HepG2 (cell line): ENCODE data around the gene VEGFB. TPM values are rescaled to one million over a fixed set of nuclear protein-coding genes. Genes with fewer than 3 reads are reported as not detected.
A peak's percentile ranks its signal among the peaks of the same experiment; 100 is the strongest.

ENCODE experiments used
- E2F1 ChIP-seq: sonication (generic); formaldehyde crosslinking; IDR thresholded peaks from 2 replicates; pipeline ENCODE4 v1.5.0; 2020; ENCODE audit warnings: missing genetic modification reagents
- ELF4 ChIP-seq: sonication (generic); formaldehyde crosslinking; IDR thresholded peaks from 2 replicates; pipeline ENCODE4 v1.5.0; 2020; ENCODE audit warnings: missing genetic modification reagents, mild to moderate bottlenecking, moderate library complexity, borderline replicate concordance
- GABPA ChIP-seq, 2 experiments: IDR thresholded peaks; 2 replicates each; pipeline ENCODE4 v1.6.1; 2011 to 2016; ENCODE audit warnings: low read depth in 2 of 2, low read length in 1 of 2, missing biosample characterization in 1 of 2, missing genetic modification characterization in 1 of 2
- HMG20B ChIP-seq: conservative IDR thresholded peaks from 2 replicates; pipeline ENCODE4 v1.6.1; 2016; ENCODE audit warnings: missing genetic modification reagents, missing compliant biosample characterization
- HNRNPL ChIP-seq: fragments of 200-400 bp; formaldehyde crosslinking; IDR thresholded peaks from 2 replicates; pipeline ENCODE4 v1.6.1; 2017; ENCODE audit warnings: mild to moderate bottlenecking, low read depth, low read length
- HOXD1 ChIP-seq: sonication (generic); formaldehyde crosslinking; IDR thresholded peaks from 2 replicates; pipeline ENCODE4 v1.5.0; 2020; ENCODE audit warnings: missing genetic modification reagents
- KDM2A ChIP-seq: sonication (generic); formaldehyde crosslinking; IDR thresholded peaks from 2 replicates; pipeline ENCODE4 v1.4.0; 2020; ENCODE audit warnings: low read depth, missing genetic modification reagents, borderline replicate concordance
- KLF9 ChIP-seq: IDR thresholded peaks from 2 replicates; pipeline ENCODE4 v1.6.1; 2016; ENCODE audit warnings: low read depth
- NAIF1 ChIP-seq: sonication (generic); formaldehyde crosslinking; IDR thresholded peaks from 2 replicates; pipeline ENCODE4 v1.5.0; 2020; ENCODE audit warnings: mild to moderate bottlenecking, missing genetic modification reagents, borderline replicate concordance
- PBX3 ChIP-seq: sonication (generic); formaldehyde crosslinking; IDR thresholded peaks from 2 replicates; pipeline ENCODE4 v1.8.1; 2023; ENCODE audit warnings: missing genetic modification reagents, inconsistent platforms, borderline replicate concordance
- RBM39 ChIP-seq: fragments of 200-400 bp; formaldehyde crosslinking; IDR thresholded peaks from one replicate; pipeline ENCODE4 v1.6.1; 2018; ENCODE audit warnings: antibody characterized with exemption, mild to moderate bottlenecking, low read depth, low read length; ENCODE audit not compliant: poor library complexity, severe bottlenecking
- RORA ChIP-seq: sonication (generic); formaldehyde crosslinking; IDR thresholded peaks from 2 replicates; pipeline ENCODE4 v1.5.0; 2020; ENCODE audit warnings: mild to moderate bottlenecking, missing genetic modification reagents, moderate library complexity
- TAF1 ChIP-seq: sonication (generic); formaldehyde crosslinking; IDR thresholded peaks from 2 replicates; pipeline ENCODE4 v1.4.0; 2020; ENCODE audit warnings: missing genetic modification reagents
- TARDBP ChIP-seq: sonication (generic); formaldehyde crosslinking; IDR thresholded peaks from 2 replicates; pipeline ENCODE4 v1.8.0; 2022; ENCODE audit warnings: mild to moderate bottlenecking, missing genetic modification reagents
- TBX2 ChIP-seq: sonication (generic); formaldehyde crosslinking; IDR thresholded peaks from 2 replicates; pipeline ENCODE4 v1.5.0; 2020; ENCODE audit warnings: missing genetic modification reagents, mild to moderate bottlenecking, borderline replicate concordance
- ZNF530 ChIP-seq: sonication (generic); formaldehyde crosslinking; IDR thresholded peaks from 2 replicates; pipeline ENCODE4 v1.5.0; 2020; ENCODE audit warnings: low read depth, mild to moderate bottlenecking, missing genetic modification reagents
- ZNF576 ChIP-seq: sonication (generic); formaldehyde crosslinking; IDR thresholded peaks from 2 replicates; pipeline ENCODE4 v1.4.0; 2020; ENCODE audit warnings: mild to moderate bottlenecking, missing genetic modification reagents
- ZNF7 ChIP-seq: IDR thresholded peaks from 2 replicates; pipeline ENCODE4 v1.6.1; 2016; ENCODE audit warnings: missing biosample characterization, missing genetic modification reagents
- polyA plus RNA-seq, 8 experiments: library from polyadenylated mRNA; depleted of rRNA in 3 of 8; stranded (reverse) in 7 of 8; unstranded in 1 of 8; fragments of >200 nt; fragmentation: Illumina TruSeq in 4 of 8; extraction: Trizol in 4 of 8; gene quantifications; 2 replicates each; pipeline versions ENCODE4 v1.2.1 to v1.2.3, GENCODE V29; 2011 to 2016; ENCODE audit warnings: low read depth in 4 of 8, missing spikeins in 1 of 8, mixed read lengths in 1 of 8; ENCODE audit not compliant: insufficient read depth in 1 of 8
- total RNA-seq, 5 experiments: library from RNA; depleted of rRNA; stranded (reverse); fragments of >200 nt; fragmentation: Illumina TruSeq; extraction: Trizol; gene quantifications; 2 replicates each; pipeline ENCODE4 v1.2.3, GENCODE V29; 2016; ENCODE audit warnings: low read depth in 1 of 5
- TF ChIP-seq, protein P1 (sequence below): sonication (generic); formaldehyde crosslinking; IDR thresholded peaks from 2 replicates; pipeline ENCODE4 v1.5.0; 2020; ENCODE audit warnings: missing genetic modification reagents
- TF ChIP-seq, protein P2 (sequence below): sonication (generic); formaldehyde crosslinking; IDR thresholded peaks from 2 replicates; pipeline ENCODE4 v1.5.1; 2020; ENCODE audit warnings: missing genetic modification reagents, mild to moderate bottlenecking, borderline replicate concordance
- TF ChIP-seq, protein P3 (sequence below): sonication (generic); formaldehyde crosslinking; IDR thresholded peaks from 2 replicates; pipeline ENCODE4 v1.4.0; 2020; ENCODE audit warnings: missing genetic modification reagents

Gene VEGFB
- total and polyA plus RNA-seq, 2 of the 13 experiments (the other 11 are each of a cell fraction or from before 2014, with no cell fraction given): 9.0 to 11.3 TPM

- TF ChIP-seq, protein P1, sequence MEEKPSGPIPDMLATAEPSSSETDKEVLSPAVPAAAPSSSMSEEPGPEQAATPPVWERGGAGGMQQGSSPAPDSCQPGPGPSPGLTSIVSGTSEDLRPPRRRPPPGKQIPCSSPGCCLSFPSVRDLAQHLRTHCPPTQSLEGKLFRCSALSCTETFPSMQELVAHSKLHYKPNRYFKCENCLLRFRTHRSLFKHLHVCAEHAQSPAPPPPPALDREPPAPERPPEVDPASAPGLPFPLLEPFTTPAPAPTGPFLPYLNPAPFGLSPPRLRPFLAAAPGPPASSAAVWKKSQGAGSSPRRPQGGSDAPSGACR (CRISPR knock-in tag): 0 out of 2 replicates have a peak, but pooled peaks have one; percentile 42
- TF ChIP-seq, protein P2, sequence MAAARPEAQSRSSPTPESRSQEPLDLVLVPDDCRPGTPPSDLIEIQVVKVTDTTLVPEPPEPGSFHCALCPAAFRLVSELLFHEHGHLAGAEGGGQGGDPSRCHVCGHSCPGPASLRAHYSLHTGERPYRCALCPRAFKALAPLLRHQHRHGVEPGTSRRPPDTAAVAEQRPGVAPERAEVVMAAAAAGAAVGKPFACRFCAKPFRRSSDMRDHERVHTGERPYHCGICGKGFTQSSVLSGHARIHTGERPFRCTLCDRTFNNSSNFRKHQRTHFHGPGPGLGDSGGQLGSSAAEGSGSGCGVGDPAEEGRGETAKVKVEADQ (CRISPR knock-in tag): peak; percentile 35; the same call in 1 of the 2 replicates
- TF ChIP-seq TARDBP (CRISPR knock-in tag) (peak; percentile 72), ELF4 (no peak), HOXD1 (CRISPR knock-in tag) (no peak), RORA (no peak), ZNF530 (CRISPR knock-in tag) (no peak), GABPA (IDR thresholded peaks at IDR 0.05; ENCODE audit: low read depth, low read length) (no peak), GABPA (CRISPR knock-in tag; IDR thresholded peaks at IDR 0.05; ENCODE audit: low read depth) (peak; percentile 79), ZNF576 (no peak), RBM39 (peak; percentile 85), HNRNPL (0 out of 2 replicates have a peak, but pooled peaks have one; percentile 11), TBX2 (CRISPR knock-in tag) (peak; percentile 47; the same call in 1 of the 2 replicates), KLF9 (CRISPR knock-in tag) (0 out of 2 replicates have a peak, but pooled peaks have one; percentile 10), NAIF1 (CRISPR knock-in tag) (no peak), E2F1 (CRISPR knock-in tag) (peak; percentile 65; the same call in 1 of the 2 replicates), ZNF7 (CRISPR knock-in tag) (no peak), HMG20B (CRISPR knock-in tag) (no peak), KDM2A (peak; percentile 92), TAF1 (peak; percentile 65), PBX3 (CRISPR knock-in tag) (no peak)
- TF ChIP-seq, protein P3, sequence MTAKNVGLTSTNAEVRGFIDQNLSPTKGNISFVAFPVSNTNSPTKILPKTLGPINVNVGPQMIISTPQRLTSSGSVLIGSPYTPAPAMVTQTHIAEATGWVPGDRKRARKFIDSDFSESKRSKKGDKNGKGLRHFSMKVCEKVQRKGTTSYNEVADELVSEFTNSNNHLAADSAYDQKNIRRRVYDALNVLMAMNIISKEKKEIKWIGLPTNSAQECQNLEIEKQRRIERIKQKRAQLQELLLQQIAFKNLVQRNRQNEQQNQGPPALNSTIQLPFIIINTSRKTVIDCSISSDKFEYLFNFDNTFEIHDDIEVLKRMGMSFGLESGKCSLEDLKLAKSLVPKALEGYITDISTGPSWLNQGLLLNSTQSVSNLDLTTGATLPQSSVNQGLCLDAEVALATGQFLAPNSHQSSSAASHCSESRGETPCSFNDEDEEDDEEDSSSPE (CRISPR knock-in tag): no peak; the same call in 1 of the 2 replicates
Observed at GRCh38 chr11:64230171-64230984, 4.0 kb upstream of the VEGFB start, which contains the start of gene DNAJC4 (continued).
